Lung (tissue), 12 donors: ENCODE results near the gene ATF6B. TPM values are rescaled to one million over a fixed set of nuclear protein-coding genes. Genes with fewer than 3 reads are reported as not detected.

Source experiments
- ATAC-seq: fragments of 200-7000 bp; cut with Tn5 transposase; one replicate; pipeline ENCODE4 v1.9.1; 2020; ENCODE audit warnings: moderate number of reproducible peaks; ENCODE audit not compliant: insufficient read depth, low FRiP score
- DNase-seq, 3 donors: peaks; one replicate each; pipeline ENCODE4 v3.0.0-alpha.2; 2013 to 2017
- H3K27ac ChIP-seq, 2 donors: one replicate each; pipeline ENCODE4 v1.5.1; 2013; ENCODE audit warnings: mild to moderate bottlenecking in 2 of 2, moderate library complexity in 2 of 2, control low read depth in 1 of 2, inconsistent platforms in 1 of 2, low read depth in 1 of 2, low read length in 1 of 2
- H3K27me3 ChIP-seq, 3 donors: one replicate each; pipeline ENCODE4 v1.5.1; 2013; ENCODE audit warnings: low read length in 2 of 3; ENCODE audit not compliant: control insufficient read depth in 3 of 3, insufficient read depth in 3 of 3
- H3K36me3 ChIP-seq, 4 donors: one replicate each; pipeline ENCODE4 v1.5.1; 2013; ENCODE audit warnings: low read length in 4 of 4, mild to moderate bottlenecking in 1 of 4, moderate library complexity in 1 of 4; ENCODE audit not compliant: control insufficient read depth in 4 of 4, insufficient read depth in 4 of 4
- H3K4me1 ChIP-seq, 5 donors: one replicate each; pipeline ENCODE4 v1.5.1; 2013; ENCODE audit warnings: low read length in 5 of 5, mild to moderate bottlenecking in 2 of 5, moderate library complexity in 1 of 5; ENCODE audit not compliant: control insufficient read depth in 5 of 5, insufficient read depth in 5 of 5
- H3K4me3 ChIP-seq: one replicate; pipeline ENCODE4 v1.5.1; 2013; ENCODE audit warnings: mild to moderate bottlenecking, control low read depth, moderate library complexity
- H3K9ac ChIP-seq, 2 donors: one replicate each; pipeline ENCODE4 v1.5.1; 2013; ENCODE audit warnings: low read length in 2 of 2, control low read depth in 1 of 2; ENCODE audit not compliant: insufficient read depth in 1 of 2
- H3K9me3 ChIP-seq, 4 donors: one replicate each; pipeline ENCODE4 v1.5.1; 2013; ENCODE audit warnings: low read length in 3 of 4, mild to moderate bottlenecking in 1 of 4, moderate library complexity in 1 of 4; ENCODE audit not compliant: control insufficient read depth in 4 of 4, insufficient read depth in 3 of 4
- CTCF ChIP-seq: IDR thresholded peaks from 2 replicates; pipeline ENCODE4 v1.5.1; 2012; ENCODE audit warnings: mild to moderate bottlenecking; ENCODE audit errors: control extremely low read depth, extremely low read depth
- WGBS, 2 donors: extraction: QIAGEN DNeasy Blood & Tissue Kit; methylation state at CpG; one replicate each; pipeline ENCODE4 v1.1.7; 2013; 5-methylcytosine and 5-hydroxymethylcytosine counted together
- polyA plus RNA-seq, 2 donors: library from polyadenylated mRNA; stranded (reverse); fragments of 200-250 nt; gene quantifications; one replicate each; pipeline ENCODE4 v1.2.1, GENCODE V29; 2013
- total RNA-seq, 2 donors: library from RNA; depleted of rRNA in 1 of 2; stranded (reverse); fragments of >200 nt in 1 of 2; gene quantifications; one replicate each; pipeline ENCODE4 v1.2.1, GENCODE V29; 2014 to 2021
- donor health status: control.
- donor health status: control.
- donor health status: Bipolar disorder and iron deficiency.
- donor health status: healthy.
- donor health status: DM: yes; HTN: yes; CAD: no.

Gene ATF6B
- total and polyA plus RNA-seq, 4 donors = 50.1 to 101 (median 62.4) TPM

- no peak for ATAC-seq
- Histone ChIP-seq H3K27me3 (no peaks in the 10 kb centered on the region), H3K4me1 (peaks cover 9 to 31% (median 19%) of the 10 kb centered on the region in 5 donors), H3K9ac (no peak overlapping the region), H3K4me3 (no peak overlapping the region), H3K36me3 (peaks cover 0 to 38% (median 30%) of the 10 kb centered on the region in 4 donors), H3K27ac (peak overlapping the region in 1 of 2 donors; percentile 23), H3K9me3 (no peaks in the 10 kb centered on the region)
- peak; percentile 3 for TF ChIP-seq CTCF
- 93 to 94% methylated on average over 7 of the region's 7 CpGs for WGBS, 2 donors
- DNase-seq = peak in 1 of 3 donors; percentile 44
These were observed 11.4 kb downstream of the ATF6B start for GRCh38 chr6:32116674-32117073.

GRCh38 chr6:32115623-32116022 is 12.4 kb downstream of the ATF6B start:
- H3K4me1 ChIP-seq = peaks cover 9 to 42% (median 28%) of the 10 kb centered on the region in 5 donors
- DNase-seq = no peak
- no peaks in the 10 kb centered on the region for H3K9me3 ChIP-seq
- H3K9ac ChIP-seq = no peak overlapping the region
- H3K27ac ChIP-seq = peak overlapping the region in 1 of 2 donors; percentile 59
- no peaks in the 10 kb centered on the region for H3K27me3 ChIP-seq
- no peak overlapping the region for H3K4me3 ChIP-seq
- 92 to 94% methylated on average over 6 of the region's 6 CpGs for WGBS, 2 donors
- H3K36me3 ChIP-seq = peaks cover 0 to 30% (median 23%) of the 10 kb centered on the region in 4 donors
- no peak for TF ChIP-seq CTCF
- ATAC-seq = no peak

GRCh38 chr6:32114796-32115195 is 13.2 kb downstream of the ATF6B start:
- Histone ChIP-seq H3K36me3 (peaks cover 0 to 26% (median 21%) of the 10 kb centered on the region in 4 donors), H3K9me3 (no peaks in the 10 kb centered on the region), H3K27ac (peak overlapping the region in 1 of 2 donors; percentile 59), H3K9ac (no peak overlapping the region), H3K4me3 (no peak overlapping the region), H3K27me3 (peaks cover 0 to under 1% (median 0%) of the 10 kb centered on the region in 3 donors), H3K4me1 (peaks cover 9 to 44% (median 28%) of the 10 kb centered on the region in 5 donors)
- ATAC-seq = no peak
- DNase-seq = no peak
- no peak for TF ChIP-seq CTCF
- WGBS, 2 donors = 70 to 74% methylated on average over 8 of the region's 8 CpGs
